Fibroblast of gingiva (primary cell): ENCODE measurements around the gene ZNF785.
"Not testable (repeated sequence)": the region's sequence is repeated elsewhere in the genome, so short reads cannot be mapped to it uniquely, and the experiment has no call there.

Experiments used
- DNase-seq: peaks from one replicate; pipeline ENCODE4 v3.0.0-alpha.2; 2011; ENCODE audit warnings: low read depth

The ZNF785 gene

DNA sequence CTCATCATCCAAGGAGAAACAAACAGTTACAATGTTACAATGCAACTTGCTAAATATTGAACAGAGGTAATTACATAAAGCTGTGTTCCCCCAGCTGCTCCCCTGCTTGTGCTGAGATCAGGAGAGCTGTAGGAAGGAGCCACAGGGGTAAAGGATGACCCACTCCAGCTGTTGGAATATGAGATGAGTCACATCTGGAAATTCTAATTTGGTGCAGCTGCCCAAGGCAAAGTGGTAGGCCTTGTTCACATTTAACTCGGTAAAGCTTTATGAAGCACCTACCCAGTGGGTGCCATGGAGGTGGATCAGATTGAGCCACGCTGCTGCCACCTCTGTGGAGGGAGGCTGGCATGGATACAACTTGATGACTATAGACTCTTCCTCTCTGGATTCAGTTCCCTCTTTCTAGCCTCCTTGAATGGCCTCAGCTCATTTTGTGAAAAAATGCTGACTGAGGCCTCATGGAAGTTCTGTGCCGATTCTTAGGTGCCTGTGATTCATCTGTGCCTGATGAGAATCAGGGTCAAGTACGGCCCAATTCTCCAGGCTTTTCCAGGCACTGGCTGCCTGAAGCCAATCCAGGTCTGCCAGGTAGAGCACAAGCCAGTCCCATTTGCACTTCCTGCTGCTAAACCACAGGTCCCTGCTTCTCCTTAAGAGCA is 17.2 kb upstream of the ZNF785 start:
- DNase-seq, result peak; percentile 69

DNA sequence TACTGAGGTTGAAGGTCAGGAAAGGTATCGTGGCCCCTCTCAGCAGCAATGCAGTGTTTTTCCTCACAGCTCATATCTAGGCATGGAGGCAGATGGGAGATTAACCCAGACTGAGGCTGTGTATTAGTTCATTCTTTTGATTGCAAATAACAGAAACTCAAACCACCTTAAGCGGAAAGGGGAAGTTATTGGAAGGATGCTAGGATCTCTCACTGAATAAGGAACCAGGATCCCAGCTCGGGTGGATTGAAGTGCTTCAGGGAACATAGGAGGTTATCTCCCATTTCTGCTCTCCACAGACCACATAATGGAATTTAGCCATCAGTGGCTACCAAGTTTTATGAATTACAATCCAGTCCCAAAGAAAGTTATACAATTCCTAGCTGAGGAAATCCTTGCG is 16.5 kb upstream of the ZNF785 start:
- DNase-seq, result no peak

DNA sequence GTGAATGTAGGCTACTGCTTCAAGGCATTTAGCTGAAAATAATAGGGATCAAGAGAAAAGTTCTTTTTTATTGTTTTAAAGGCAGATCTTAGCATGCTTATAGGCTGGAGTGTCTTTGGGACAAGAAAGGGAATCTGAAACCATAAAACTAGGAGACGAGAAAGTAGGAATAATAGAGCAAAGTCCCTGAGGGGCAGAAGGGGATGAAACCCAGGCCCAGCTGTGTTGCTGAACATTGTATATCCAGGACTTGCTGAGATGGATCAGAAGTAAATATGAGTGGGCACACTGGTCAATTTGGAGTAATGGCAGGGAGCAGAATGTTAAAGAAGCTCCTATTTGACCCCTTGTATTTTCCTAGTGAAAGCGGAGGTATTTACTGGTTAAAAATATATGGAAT is 15.4 kb upstream of the ZNF785 start:
- DNase-seq, result no peak

GRCh38 chr16:30600215-30600614 is 14.7 kb upstream of the ZNF785 start:
- no peak for DNase-seq

DNA sequence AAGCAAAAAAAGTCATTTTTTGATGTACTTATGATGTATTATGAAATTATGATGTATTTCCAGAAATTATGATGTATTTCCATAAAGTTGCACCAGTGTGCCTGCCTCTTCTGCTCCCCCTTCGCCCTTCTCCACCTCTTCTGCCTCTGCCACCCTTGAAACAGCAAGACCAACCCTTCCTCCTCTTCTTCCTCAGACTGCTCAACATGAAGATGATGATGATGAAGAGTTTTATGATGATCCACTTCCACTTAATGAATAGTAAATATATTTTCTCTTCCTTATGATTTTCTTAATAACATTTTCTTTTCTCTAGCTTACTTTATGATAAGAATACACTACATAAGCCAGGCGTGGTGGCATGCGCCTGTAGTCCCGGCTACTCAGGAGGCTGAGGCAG is 7.4 kb upstream of the ZNF785 start:
- no peak for DNase-seq

DNA sequence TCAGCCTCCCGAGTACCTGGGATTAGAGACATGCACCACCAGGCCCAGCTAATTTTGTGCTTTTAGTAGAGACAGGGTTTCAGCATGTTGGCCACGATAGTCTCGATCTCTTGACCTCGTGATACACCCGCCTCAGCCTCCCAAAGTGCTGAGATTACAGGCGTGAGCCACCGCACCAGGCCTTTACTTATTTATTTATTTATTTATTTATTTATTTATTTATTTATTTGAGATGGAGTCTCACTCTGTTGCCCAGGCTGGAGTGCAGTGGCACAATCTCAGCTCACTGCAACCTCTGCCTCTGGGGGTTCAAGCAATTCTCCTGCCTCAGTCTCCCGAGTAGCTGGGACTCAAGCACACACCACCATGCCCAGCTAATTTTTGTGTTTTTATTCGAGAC is 5.4 kb upstream of the ZNF785 start:
- not testable (repeated sequence) for DNase-seq

DNA sequence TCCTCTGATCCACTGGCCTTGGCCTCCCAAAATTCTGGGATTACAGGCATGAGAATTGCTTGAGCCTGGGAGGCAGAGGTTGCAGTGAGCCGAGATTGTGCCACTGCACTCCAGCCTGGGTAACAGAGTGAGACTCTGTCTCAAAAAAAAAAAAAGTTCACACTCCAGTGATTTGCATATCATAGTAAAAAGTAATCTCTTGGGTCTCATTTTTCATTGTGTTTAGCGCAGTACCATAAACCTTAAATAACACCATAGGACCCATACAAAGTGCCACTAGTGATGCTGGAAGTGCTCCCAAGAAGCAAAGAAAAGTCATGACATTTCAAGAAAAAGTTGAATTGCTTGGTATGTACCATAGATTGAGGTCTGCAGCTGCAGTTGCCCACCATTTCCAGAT is 4.1 kb upstream of the ZNF785 start:
- DNase-seq, result not testable (repeated sequence)

GRCh38 chr16:30588651-30589050 is 3.2 kb upstream of the ZNF785 start:
- no peak for DNase-seq

DNA sequence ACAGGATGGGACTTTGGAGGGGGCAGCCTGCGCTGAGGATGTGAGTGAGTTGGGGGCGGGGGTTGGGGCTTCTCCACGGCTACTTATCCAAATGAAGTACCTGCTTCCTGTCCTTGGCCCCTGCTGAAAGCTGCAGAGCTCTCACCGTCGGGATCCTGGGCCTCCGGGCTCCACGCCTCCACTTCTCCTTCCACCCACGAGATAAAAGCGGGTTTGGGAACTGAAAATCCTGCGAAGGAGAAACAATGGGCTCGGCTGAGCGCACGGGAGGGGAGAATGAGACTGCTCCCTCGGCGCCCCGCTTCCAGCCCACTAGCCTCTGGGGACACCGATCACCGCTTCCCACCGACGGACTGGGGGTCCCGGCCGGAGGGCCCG is 486 bp downstream of the ZNF785 start:
- DNase-seq, result no peak

GRCh38 chr16:30582611-30583340 is 2.7 kb downstream of the ZNF785 start:
- no peak for DNase-seq

GRCh38 chr16:30581457-30581856 is 4.0 kb downstream of the ZNF785 start:
- DNase-seq, result no peak

- DNase-seq, result no peak
Measured at GRCh38 chr16:30574678-30575077, 10.8 kb downstream of the ZNF785 start.

DNA sequence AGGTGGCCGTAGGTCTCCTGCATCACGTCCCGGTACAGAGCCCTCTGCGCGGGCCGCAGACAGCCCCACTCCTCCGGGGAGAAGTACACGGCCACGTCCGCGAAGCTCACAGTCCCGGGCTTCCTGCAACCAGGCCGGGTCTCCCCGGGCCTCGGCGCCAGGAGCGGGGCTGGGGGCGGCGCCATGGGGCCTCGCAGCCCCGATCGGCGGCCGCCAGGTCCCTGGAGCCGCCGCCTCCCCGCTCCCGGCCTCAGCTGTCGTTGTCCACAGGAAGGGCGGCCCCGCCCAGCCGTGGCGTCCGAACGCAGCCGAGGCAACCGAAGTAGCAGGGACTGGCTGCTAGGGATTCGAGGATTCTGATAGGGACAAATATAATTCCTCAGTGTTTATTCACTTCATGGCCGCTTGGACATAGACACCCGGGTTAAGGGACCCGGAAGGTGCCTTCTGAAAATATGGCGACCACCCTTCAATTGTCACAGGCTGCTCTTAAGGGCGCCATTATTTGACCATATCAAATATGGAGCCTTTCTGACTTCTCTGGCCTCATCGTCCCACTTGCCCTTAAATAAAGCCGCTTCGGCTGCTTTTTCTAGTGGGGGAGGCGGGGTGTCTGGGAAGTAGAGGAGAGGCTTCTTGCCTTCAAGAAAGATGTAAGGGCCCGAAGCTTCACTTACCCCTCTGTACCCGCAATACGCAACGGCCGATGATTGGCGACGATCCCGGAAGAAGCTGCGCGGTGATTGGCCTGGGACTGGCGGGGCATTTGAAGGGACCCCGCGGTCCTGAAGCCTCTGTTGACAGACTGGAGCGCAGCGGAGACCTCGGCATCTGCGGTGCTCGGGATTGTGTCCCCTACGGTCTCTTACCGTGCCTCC is 13.8 kb downstream of the ZNF785 start, which contains the start of gene ZNF688:
TSS of gene ZNF688 (minus strand) at position 270 of the 878 bp plus-strand sequence. CDS start at position 185, 85 bp downstream.
- DNase-seq, result peak; percentile 98

- DNase-seq, result peak; percentile 6
Measured at GRCh38 chr16:30570636-30571444, 14.7 kb downstream of the ZNF785 start.

GRCh38 chr16:30569746-30570635 is 15.5 kb downstream of the ZNF785 start:
- no peak for DNase-seq

DNA sequence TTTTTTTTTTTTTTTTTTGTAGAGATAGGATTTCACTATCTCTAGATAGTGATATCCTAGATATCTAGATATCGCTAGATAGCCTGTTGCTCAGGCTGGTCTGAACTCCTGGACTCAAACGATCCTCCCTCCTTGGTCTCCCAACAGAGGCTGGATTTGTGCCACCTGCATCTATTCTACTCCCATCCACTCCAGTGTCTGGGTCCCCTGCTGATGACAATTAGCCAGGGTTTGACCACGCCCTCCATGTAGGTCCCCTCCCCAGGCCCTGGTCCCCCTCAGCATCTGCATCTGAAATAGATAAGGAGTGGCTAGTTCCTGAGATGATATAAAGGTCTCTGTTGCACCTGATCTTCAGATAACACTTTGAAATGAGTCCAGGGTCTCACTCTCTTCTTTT is 16.2 kb downstream of the ZNF785 start:
- DNase-seq, result no peak

DNA sequence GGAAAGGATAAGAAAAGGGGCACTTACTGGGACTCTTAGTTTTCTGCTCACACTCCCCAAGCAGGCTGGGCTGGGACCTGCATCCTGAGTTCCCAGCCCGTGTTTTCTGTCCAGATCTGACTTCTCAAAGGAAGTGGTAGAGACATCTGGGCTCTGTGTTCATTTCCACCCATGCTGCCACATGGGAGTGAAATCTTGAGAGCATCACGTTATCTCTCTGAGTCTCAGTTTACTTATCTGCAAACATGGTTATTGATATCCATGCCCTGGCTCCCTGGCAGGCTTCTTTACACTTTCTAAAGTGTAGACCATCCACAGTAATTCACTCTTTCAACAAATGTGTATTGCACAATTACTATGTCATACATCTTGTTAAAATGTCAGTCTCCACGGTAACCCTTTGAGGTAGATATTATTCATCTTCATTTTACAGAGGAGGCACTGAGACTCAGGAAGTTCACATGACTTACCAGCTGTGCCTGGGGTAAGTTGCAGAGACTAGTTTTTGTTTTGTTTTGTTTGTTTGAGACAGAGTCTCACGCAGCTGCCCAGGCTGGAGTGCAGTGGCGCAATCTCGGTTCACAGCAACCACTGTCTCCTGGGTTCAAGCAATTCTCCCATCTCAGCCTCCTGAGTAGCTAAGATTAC is 17.4 kb downstream of the ZNF785 start:
- DNase-seq, result peak; percentile 82

- no peak for DNase-seq
Measured at GRCh38 chr16:30567160-30567990, 18.1 kb downstream of the ZNF785 start.

GRCh38 chr16:30566531-30566930 is 19.0 kb downstream of the ZNF785 start:
- no peak for DNase-seq
